Mammary epithelial cell (primary cell): ENCODE results near the gene OAT.

Experiments
- EZH2 ChIP-seq: IDR thresholded peaks from 2 replicates; pipeline ENCODE4 v1.6.1; 2012; ENCODE audit warnings: low read length, inconsistent platforms, borderline replicate concordance
- TF ChIP-seq, protein P1 (sequence below), 2 donors: IDR thresholded peaks in 1 of 2; conservative IDR thresholded peaks in 1 of 2; 2 replicates each; pipeline ENCODE4 v1.5.1; 2011 to 2012; ENCODE audit warnings: inconsistent platforms in 2 of 2, low read length in 2 of 2, mild to moderate bottlenecking in 2 of 2, control low read depth in 1 of 2, low read depth in 1 of 2; ENCODE audit not compliant: insufficient read depth in 1 of 2; ENCODE audit errors: extremely low read depth in 1 of 2

DNA sequence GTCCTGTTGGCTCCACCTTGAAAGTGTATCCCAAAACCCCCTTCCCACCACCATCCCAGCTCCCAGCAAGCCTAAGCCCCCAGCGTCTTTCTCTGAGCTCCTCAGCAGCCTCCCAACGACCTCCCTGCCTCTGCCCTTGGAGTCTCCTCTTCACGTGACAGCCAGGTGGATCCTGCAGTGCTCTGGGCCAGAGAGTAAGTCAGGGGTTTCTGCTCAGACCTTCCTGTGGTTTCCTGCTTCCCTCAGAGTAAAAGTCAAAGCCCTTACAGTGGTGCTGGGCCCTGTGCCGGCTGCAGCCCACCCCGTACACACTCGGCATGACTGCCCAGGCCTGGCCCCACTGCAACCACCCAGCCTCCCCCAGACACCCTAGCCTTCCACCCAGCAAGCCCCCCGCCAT is 51.9 kb downstream of the OAT start:
- no peak for TF ChIP-seq EZH2
- TF ChIP-seq, protein P1, sequence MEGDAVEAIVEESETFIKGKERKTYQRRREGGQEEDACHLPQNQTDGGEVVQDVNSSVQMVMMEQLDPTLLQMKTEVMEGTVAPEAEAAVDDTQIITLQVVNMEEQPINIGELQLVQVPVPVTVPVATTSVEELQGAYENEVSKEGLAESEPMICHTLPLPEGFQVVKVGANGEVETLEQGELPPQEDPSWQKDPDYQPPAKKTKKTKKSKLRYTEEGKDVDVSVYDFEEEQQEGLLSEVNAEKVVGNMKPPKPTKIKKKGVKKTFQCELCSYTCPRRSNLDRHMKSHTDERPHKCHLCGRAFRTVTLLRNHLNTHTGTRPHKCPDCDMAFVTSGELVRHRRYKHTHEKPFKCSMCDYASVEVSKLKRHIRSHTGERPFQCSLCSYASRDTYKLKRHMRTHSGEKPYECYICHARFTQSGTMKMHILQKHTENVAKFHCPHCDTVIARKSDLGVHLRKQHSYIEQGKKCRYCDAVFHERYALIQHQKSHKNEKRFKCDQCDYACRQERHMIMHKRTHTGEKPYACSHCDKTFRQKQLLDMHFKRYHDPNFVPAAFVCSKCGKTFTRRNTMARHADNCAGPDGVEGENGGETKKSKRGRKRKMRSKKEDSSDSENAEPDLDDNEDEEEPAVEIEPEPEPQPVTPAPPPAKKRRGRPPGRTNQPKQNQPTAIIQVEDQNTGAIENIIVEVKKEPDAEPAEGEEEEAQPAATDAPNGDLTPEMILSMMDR (conservative IDR thresholded peaks at IDR 0.05 in 1 of 2, IDR thresholded peaks at IDR 0.05 in 1 of 2; ENCODE audit: extremely low read depth in 1 of 2, insufficient read depth in 1 of 2, low read depth in 1 of 2, low read length in 2 of 2) = no peak
